Stimulated activated CD8-positive, alpha-beta memory T cell treated with anti-CD3 and anti-CD28 coated beads, Interleukin-12 subunit alpha, Interleukin-12 subunit beta, amount 100 ng/mL, for 4 hours (primary cell): ENCODE measurements around the gene ABCC1.
"Not testable (repeated sequence)": the region's sequence is repeated elsewhere in the genome, so short reads cannot be mapped to it uniquely, and the experiment has no call there.

Experiments
- DNase-seq: peaks from one replicate; pipeline ENCODE4 v3.0.0-alpha.2; 2020; ENCODE audit warnings: low read depth

The ABCC1 gene

GRCh38 chr16:15949210-15950160, at the start of gene ABCC1:
ABCC1 (plus strand) TSS chr16:15949616; CDS start chr16:15949752, 136 bp downstream.
- peak; percentile 66 for DNase-seq

GRCh38 chr16:15900357-15900756, 49.1 kb upstream of the ABCC1 start:
- no peak for DNase-seq

GRCh38 chr16:15900901-15901500, 48.4 kb upstream of the ABCC1 start:
- no peak for DNase-seq

DNA sequence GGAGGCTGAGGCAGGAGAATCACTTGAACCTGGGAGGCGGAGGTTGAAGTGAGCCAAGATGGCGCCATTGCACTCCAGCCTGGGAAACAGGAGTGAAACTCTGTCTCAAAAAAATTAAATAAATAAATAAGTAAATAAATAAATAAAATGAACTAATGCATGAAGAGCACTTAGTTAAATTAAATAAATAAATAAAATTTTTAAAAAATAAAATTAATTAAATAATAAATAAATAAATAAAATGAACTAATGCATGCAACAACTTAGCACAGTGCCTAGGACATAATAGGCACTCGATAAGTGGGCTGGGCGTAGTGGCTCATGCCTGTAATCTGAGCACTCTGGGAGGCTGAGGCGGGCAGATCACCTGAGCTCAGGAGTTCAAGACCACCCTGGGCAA, 45.5 kb upstream of the ABCC1 start:
- no peak for DNase-seq

DNA sequence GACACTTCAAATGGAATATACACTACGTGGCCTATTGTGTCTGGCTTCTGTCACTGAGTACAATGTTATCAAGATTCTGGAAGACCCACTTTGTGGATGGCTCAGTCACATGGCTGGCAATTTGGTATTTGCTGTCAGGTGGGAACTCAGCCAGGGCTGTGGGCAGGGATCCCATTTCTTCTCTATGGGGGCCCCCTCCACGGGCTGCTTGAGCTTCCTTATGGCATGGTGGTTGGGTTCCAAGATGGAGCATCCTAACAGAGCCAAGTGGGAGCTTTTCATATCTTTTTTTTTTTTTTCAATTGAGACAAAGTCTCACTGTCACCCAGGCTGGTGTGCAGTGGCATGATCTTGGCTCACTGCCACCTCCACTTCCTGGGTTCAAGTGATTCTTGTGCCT, 43.0 kb upstream of the ABCC1 start:
- DNase-seq: no peak

- DNase-seq: no peak
These were observed 41.4 kb upstream of the ABCC1 start for GRCh38 chr16:15907863-15908478.

- DNase-seq: no peak
These were observed 38.2 kb upstream of the ABCC1 start for GRCh38 chr16:15911198-15911597.

- DNase-seq: no peak
These were observed 36.2 kb upstream of the ABCC1 start for GRCh38 chr16:15913046-15913698.

- DNase-seq: no peak
These were observed 33.8 kb upstream of the ABCC1 start for GRCh38 chr16:15915555-15916081.

- DNase-seq: no peak
These were observed 33.1 kb upstream of the ABCC1 start for GRCh38 chr16:15916323-15916722.

GRCh38 chr16:15918314-15918713, 31.1 kb upstream of the ABCC1 start:
- not testable (repeated sequence) for DNase-seq

GRCh38 chr16:15919331-15919730, 30.1 kb upstream of the ABCC1 start:
- no peak for DNase-seq

DNA sequence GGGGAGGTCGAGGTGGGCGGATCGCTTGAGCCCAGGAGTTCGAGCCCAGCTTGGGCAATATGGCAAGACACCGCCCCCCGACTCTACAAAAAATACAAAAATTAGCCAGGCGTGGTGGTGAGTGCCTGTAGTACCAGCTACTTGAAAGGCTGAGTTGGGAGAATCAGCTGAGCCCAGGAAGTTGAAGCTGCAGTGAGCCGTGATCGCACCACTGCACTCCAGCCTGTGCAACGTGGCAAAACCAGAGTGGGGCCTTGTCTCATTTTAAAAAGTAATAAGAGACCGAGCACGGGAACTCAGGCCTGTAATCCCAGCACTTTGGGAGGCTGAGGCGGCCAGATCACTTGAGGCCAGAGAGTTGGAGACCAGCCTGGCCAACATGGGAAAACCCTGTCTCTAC, 24.4 kb upstream of the ABCC1 start:
- DNase-seq: no peak

- no peak for DNase-seq
These were observed 23.8 kb upstream of the ABCC1 start for GRCh38 chr16:15925631-15926030.

- no peak for DNase-seq
These were observed 20.9 kb upstream of the ABCC1 start for GRCh38 chr16:15928261-15929104.

DNA sequence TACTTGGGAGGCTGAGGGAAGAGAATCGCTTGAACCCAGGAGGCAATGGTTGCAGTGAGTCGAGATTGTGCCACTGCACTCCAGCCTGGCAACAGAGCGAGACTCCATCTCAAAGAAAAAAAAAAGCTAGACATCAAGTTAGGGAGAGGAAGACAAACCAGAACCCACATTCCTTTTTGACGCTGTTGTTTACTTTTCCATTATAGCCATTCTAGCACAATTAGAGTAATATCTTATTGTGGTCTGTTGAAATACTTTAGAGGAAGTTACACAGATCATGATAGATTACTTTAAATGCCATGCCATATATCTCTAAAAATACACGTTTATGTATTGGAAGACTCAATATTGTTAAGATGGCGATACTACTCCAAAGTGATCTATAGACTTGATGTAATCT, 16.5 kb upstream of the ABCC1 start:
- no peak for DNase-seq

GRCh38 chr16:15933781-15934180, 15.6 kb upstream of the ABCC1 start:
- DNase-seq: no peak

GRCh38 chr16:15934991-15935390, 14.4 kb upstream of the ABCC1 start:
- DNase-seq: no peak

DNA sequence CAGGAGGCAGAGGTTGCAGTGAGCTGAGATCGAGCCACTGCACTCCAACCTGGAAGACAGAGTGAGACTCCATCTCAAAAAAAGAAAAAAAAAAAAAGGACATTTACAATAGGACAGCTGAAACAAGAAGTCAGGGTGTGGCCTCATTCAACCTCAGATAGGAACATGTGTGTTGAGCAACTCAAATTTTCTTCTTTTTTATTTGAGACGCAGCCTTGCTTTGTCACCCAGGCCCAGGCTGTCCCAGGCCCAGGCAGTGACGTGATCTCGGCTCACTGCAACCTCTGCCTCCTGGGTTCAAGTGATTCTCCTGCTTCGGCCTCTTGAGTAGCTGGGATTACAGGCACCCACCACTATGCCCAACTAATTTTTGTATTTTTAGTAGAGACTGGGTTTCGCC, 12.6 kb upstream of the ABCC1 start:
- not testable (repeated sequence) for DNase-seq

DNA sequence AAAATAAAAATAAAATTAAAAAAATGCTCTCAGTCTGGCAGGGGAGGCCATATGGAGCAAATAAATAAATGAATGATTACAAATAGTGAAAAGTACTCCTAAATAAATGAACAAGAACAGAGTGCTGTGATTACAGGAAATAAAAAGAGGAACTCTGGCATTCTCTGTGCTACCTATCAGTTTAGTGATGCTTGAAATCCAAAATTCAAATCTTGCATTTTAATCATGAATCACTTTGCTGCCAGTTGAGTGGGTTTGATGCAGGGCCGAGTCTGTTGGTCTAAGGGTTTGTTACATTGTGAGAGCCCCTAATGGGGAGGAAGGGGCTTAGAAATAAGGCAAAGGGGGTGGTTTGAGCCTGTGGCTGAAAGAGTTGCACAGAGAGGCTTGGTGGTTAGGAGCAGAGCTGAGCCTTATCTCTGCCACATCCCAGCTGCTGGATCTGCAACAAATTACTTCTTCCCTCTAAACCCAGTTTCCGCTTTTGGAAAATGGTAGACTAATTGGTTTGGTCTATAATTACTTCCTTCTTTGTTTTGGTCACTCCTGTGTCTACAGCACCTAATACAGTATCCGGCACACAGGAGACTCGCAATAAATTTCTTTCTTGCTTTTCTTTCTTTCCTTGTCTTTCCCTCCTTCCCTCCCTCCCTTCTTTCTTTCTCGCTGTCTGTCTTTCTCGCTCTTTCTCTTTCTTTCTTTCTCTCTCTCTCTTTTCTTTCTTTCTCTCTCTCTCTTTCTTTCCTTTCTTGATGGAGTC, 6.3 kb upstream of the ABCC1 start:
- no peak for DNase-seq
